ENCODE data around the gene SMIM14. TPM values are rescaled to one million over a fixed set of nuclear protein-coding genes. Genes with fewer than 3 reads are reported as not detected.

The SMIM14 gene
- total and polyA plus RNA-seq, 2 of the 8 experiments (the other 6 are each of a cell fraction or from before 2014, with no cell fraction given) = 29.1 to 31.0 TPM

DNA sequence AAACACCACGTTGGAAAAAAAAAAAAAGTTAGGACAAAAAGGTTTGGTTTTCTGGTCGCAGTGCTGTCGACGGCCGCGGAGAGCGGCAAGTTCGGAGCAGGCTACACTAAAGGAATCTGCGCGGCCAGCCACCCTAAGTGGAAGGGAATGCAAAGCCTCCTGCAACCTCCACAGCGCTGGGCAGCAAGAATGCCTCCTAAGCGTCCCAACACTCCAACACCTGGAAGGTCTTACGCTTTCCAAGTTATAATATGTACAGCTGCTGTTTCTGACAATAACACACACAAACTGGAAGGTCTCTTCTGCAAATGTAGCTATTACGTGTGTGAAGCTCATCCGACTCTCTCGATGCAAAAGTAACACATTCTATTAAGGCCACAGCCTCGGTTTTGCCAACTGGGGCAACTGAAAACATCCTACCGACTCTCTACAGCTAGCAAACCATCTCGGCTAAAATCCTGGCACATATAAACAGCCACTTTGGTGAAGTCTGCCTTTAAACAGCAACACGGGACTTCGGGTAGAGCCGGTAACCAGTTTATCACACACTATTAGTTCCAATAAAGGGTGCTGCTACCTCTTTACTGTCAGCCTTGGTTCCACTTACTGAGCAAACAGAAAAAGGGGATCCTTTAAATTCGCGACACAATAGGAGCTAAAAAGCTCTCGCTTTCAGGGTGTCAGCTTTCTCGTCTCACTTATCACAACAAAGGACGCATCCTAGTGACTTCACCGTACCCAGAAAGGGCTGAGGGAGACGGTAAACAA is 895 bp downstream of the SMIM14 start (continued):
- TF ChIP-seq NANOG (IDR thresholded peaks at IDR 0.05; ENCODE audit: insufficient read depth, low read depth, low read length, poor library complexity, severe bottlenecking) = no peak
- TF ChIP-seq, protein P1, sequence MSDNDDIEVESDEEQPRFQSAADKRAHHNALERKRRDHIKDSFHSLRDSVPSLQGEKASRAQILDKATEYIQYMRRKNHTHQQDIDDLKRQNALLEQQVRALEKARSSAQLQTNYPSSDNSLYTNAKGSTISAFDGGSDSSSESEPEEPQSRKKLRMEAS (IDR thresholded peaks at IDR 0.05) = 0 out of 2 replicates have a peak, but pooled peaks have one; percentile 6
- TF ChIP-seq CTBP2 (IDR thresholded peaks at IDR 0.05; ENCODE audit: borderline replicate concordance, insufficient read depth, insufficient read length, low read length) = no peak
- TF ChIP-seq TAF1 (IDR thresholded peaks at IDR 0.05; ENCODE audit: low read depth, low read length) = peak; percentile 60
- no peak for TF ChIP-seq CEBPB (IDR thresholded peaks at IDR 0.05; ENCODE audit: low read depth, low read length)
- TF ChIP-seq BCL11A (IDR thresholded peaks at IDR 0.05; ENCODE audit: low read depth in 2 of 2, low read length in 2 of 2) = no peak
- peak; percentile 77; the same call in 1 of the 2 replicates for TF ChIP-seq GTF2F1 (IDR thresholded peaks at IDR 0.05; ENCODE audit: borderline replicate concordance, low read depth, low read length)
- peak in 1 of 2 experiments; percentile 61; a peak in 2 of 4 replicates for TF ChIP-seq SIN3A (conservative IDR thresholded peaks at IDR 0.05 in 1 of 2, IDR thresholded peaks at IDR 0.05 in 1 of 2; ENCODE audit: low read depth in 1 of 2, low read length in 2 of 2)
- TF ChIP-seq TBP (IDR thresholded peaks at IDR 0.05; ENCODE audit: low read depth, low read length) = peak; percentile 93
- peak; percentile 83 for TF ChIP-seq CREB1 (IDR thresholded peaks at IDR 0.05)
- TF ChIP-seq YY1 (IDR thresholded peaks at IDR 0.05; ENCODE audit: low read depth, low read length) = no peak
- peak; percentile 59 for TF ChIP-seq POLR2AphosphoS5 (IDR thresholded peaks at IDR 0.05; ENCODE audit: low read depth, low read length)
- TF ChIP-seq RBBP5 (IDR thresholded peaks at IDR 0.05; ENCODE audit: borderline replicate concordance, low read depth, low read length) = peak; percentile 22; the same call in 1 of the 2 replicates
- no peak for TF ChIP-seq KDM4A (IDR thresholded peaks at IDR 0.05; ENCODE audit: low read depth, low read length, severe bottlenecking)
- no peak for TF ChIP-seq RAD21 (IDR thresholded peaks at IDR 0.05 in 1 of 2, conservative IDR thresholded peaks at IDR 0.05 in 1 of 2; ENCODE audit: low read depth in 2 of 2, low read length in 2 of 2)
- no peak for TF ChIP-seq MAFK (IDR thresholded peaks at IDR 0.05; ENCODE audit: low read depth, low read length)
- peak; percentile 65; the same call in 1 of the 2 replicates for TF ChIP-seq TEAD4 (IDR thresholded peaks at IDR 0.05; ENCODE audit: low read depth, low read length)
- TF ChIP-seq RFX5 (IDR thresholded peaks at IDR 0.05; ENCODE audit: borderline replicate concordance, low read depth, low read length) = no peak
- no peak for TF ChIP-seq POU5F1 (IDR thresholded peaks at IDR 0.05; ENCODE audit: low read depth, low read length)
- TF ChIP-seq SP1 (IDR thresholded peaks at IDR 0.05; ENCODE audit: low read depth, low read length) = 0 out of 2 replicates have a peak, but pooled peaks have one; percentile 32
- TF ChIP-seq CHD1 (IDR thresholded peaks at IDR 0.05; ENCODE audit: low read depth, low read length) = peak; percentile 19
- peak; percentile 76 to 87 for TF ChIP-seq POLR2A (IDR thresholded peaks at IDR 0.05; ENCODE audit: control extremely low read depth in 1 of 2, low read depth in 2 of 2, low read length in 2 of 2)
